HG03575 (cell line): ENCODE data around the gene XPC.

ENCODE experiments used
- ATAC-seq: cut with Tn5 transposase; IDR thresholded peaks from one replicate; pipeline ENCODE4 v1.9.1; 2021; ENCODE audit not compliant: unreplicated experiment, insufficient number of reproducible peaks, low FRiP score; ENCODE audit errors: extremely low read depth

Gene XPC

GRCh38 chr3:14177580-14178246 lies 688 bp downstream of the XPC start:
- no peak for ATAC-seq

- ATAC-seq, result no peak
Observed at GRCh38 chr3:14175383-14176037, 2.9 kb downstream of the XPC start.

GRCh38 chr3:14174483-14174882 lies 3.9 kb downstream of the XPC start:
- no peak for ATAC-seq

GRCh38 chr3:14172496-14172895 lies 5.9 kb downstream of the XPC start:
- no peak for ATAC-seq

- ATAC-seq, result no peak
Observed at GRCh38 chr3:14170531-14171159, 7.8 kb downstream of the XPC start.

- ATAC-seq, result no peak
Observed at GRCh38 chr3:14169871-14170270, 8.5 kb downstream of the XPC start.

GRCh38 chr3:14169435-14169834 lies 9.0 kb downstream of the XPC start:
- ATAC-seq, result no peak

GRCh38 chr3:14166877-14167603 lies 11.4 kb downstream of the XPC start:
- ATAC-seq, result no peak

- no peak for ATAC-seq
Observed at GRCh38 chr3:14162178-14162577, 16.2 kb downstream of the XPC start.

GRCh38 chr3:14161282-14161681 lies 17.1 kb downstream of the XPC start:
- ATAC-seq, result no peak

GRCh38 chr3:14159426-14159825 lies 19.0 kb downstream of the XPC start:
- no peak for ATAC-seq

- ATAC-seq, result no peak
Observed at GRCh38 chr3:14158370-14158769, 20.0 kb downstream of the XPC start.

- no peak for ATAC-seq
Observed at GRCh38 chr3:14157951-14158350, 20.4 kb downstream of the XPC start.

- ATAC-seq, result no peak
Observed at GRCh38 chr3:14156843-14157561, 21.4 kb downstream of the XPC start.

GRCh38 chr3:14156201-14156600 lies 22.2 kb downstream of the XPC start:
- ATAC-seq, result no peak

GRCh38 chr3:14154895-14155440 lies 23.4 kb downstream of the XPC start:
- ATAC-seq, result no peak

GRCh38 chr3:14154276-14154675 lies 24.1 kb downstream of the XPC start:
- ATAC-seq, result no peak

- no peak for ATAC-seq
Observed at GRCh38 chr3:14153663-14154062, 24.7 kb downstream of the XPC start.

GRCh38 chr3:14152963-14153355 lies 25.4 kb downstream of the XPC start:
- ATAC-seq, result no peak
